ENCODE data around the gene CLBA1.

- TF ChIP-seq JUND (IDR thresholded peaks at IDR 0.05) (no peak), SP1 (IDR thresholded peaks at IDR 0.05; ENCODE audit: low read depth) (no peak), CTCF (IDR thresholded peaks at IDR 0.05 in 2 of 3, conservative IDR thresholded peaks at IDR 0.05 in 1 of 3; ENCODE audit: borderline replicate concordance in 1 of 3, insufficient read depth in 1 of 3, low read depth in 2 of 3, low read length in 2 of 3) (no peak), EZH2 (IDR thresholded peaks at IDR 0.05) (no peak)
Measured at GRCh38 chr14:105007593-105008264, 22.1 kb downstream of the CLBA1 start.

Data from HCT116 (cell line).